Measurements from ENCODE around the gene MEGF11.

Gene MEGF11

GRCh38 chr15:65949491-65949890 lies 304.1 kb downstream of the MEGF11 start:
- H3K4me1 Mint-ChIP-seq (ENCODE audit: low read depth in 2 of 2) = peaks cover 4% of the 10 kb centered on the region in 2 donors
- no peaks in the 10 kb centered on the region for H3K9me3 Mint-ChIP-seq
- no peak overlapping the region for H3K27ac Mint-ChIP-seq
- no peak overlapping the region for H3K4me3 Mint-ChIP-seq
- peaks cover 19 to 61% of the 10 kb centered on the region in 2 donors for H3K27me3 Mint-ChIP-seq
- DNase-seq = no peak
- ATAC-seq (replicated peaks) = no peak
- peaks cover 3% of the 10 kb centered on the region for H3K36me3 Mint-ChIP-seq (ENCODE audit: insufficient read depth)

- Mint-ChIP-seq H3K27me3 (peaks cover 19 to 62% of the 10 kb centered on the region in 2 donors), H3K27ac (no peak overlapping the region), H3K36me3 (ENCODE audit: insufficient read depth) (peaks cover 3% of the 10 kb centered on the region), H3K9me3 (no peaks in the 10 kb centered on the region), H3K4me3 (no peak overlapping the region), H3K4me1 (ENCODE audit: low read depth in 2 of 2) (peaks cover 4% of the 10 kb centered on the region in 2 donors)
- DNase-seq (no peak), ATAC-seq (replicated peaks) (no peak)
Measured at GRCh38 chr15:65949011-65949410, 304.5 kb downstream of the MEGF11 start.

DNA sequence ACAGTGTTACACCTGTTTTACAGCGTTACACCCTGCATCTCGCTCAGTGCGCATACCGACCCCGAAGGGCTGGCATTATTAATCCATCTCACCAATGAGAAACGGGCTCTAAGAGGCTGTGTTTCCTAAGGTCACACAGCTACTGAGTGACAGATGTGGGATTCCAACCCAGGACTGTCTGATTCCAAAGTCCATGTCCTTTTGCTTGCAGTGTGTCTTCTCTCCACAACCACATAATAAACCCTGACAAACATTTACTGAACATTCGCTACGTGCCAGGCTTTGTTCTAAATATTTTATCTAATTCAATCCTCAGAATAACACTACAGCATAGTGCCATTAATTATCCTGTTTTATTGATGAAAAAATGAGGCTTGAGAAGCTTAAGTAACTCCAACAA lies 305.2 kb downstream of the MEGF11 start:
- H3K27ac Mint-ChIP-seq = no peak overlapping the region
- H3K4me3 Mint-ChIP-seq = no peak overlapping the region
- peaks cover 23 to 62% of the 10 kb centered on the region in 2 donors for H3K27me3 Mint-ChIP-seq
- peaks cover 4% of the 10 kb centered on the region in 2 donors for H3K4me1 Mint-ChIP-seq (ENCODE audit: low read depth in 2 of 2)
- no peak for DNase-seq
- H3K36me3 Mint-ChIP-seq (ENCODE audit: insufficient read depth) = peaks cover 3% of the 10 kb centered on the region
- no peaks in the 10 kb centered on the region for H3K9me3 Mint-ChIP-seq
- ATAC-seq (replicated peaks) = no peak

DNA sequence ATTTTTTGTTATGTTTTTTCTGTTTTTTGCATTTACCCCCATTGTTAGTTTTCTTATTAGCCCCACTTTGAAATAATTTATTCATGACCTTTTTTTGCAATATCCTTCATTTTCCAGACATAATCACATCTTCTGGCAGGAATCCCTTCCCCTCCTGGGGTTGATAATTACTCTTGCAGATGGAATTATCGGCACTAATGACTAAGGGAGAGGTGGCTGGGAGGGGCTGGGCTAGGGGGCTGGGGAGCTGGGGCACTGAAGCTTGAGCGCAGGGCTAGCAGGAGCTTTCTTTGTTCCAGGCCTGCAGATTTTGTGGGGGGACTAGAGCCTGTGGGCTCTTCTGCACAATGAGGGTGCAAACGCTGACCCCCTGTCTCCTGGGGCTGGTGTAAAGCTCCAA lies 306.5 kb downstream of the MEGF11 start:
- Mint-ChIP-seq H3K36me3 (ENCODE audit: insufficient read depth) (no peaks in the 10 kb centered on the region), H3K4me3 (no peak overlapping the region), H3K9me3 (no peaks in the 10 kb centered on the region), H3K27ac (no peak overlapping the region), H3K27me3 (peaks cover 20 to 54% of the 10 kb centered on the region in 2 donors), H3K4me1 (ENCODE audit: low read depth in 2 of 2) (peaks cover 4 to 7% of the 10 kb centered on the region in 2 donors)
- DNase-seq (no peak), ATAC-seq (replicated peaks) (no peak)

GRCh38 chr15:65945616-65946015 lies 307.9 kb downstream of the MEGF11 start:
- DNase-seq (no peak), ATAC-seq (replicated peaks) (no peak)
- no peak overlapping the region for H3K27ac Mint-ChIP-seq
- no peaks in the 10 kb centered on the region for H3K9me3 Mint-ChIP-seq
- no peak overlapping the region for H3K4me3 Mint-ChIP-seq
- H3K4me1 Mint-ChIP-seq (ENCODE audit: low read depth in 2 of 2) = peaks cover 0 to 6% of the 10 kb centered on the region in 2 donors
- H3K27me3 Mint-ChIP-seq = peaks cover 14 to 46% of the 10 kb centered on the region in 2 donors
- H3K36me3 Mint-ChIP-seq (ENCODE audit: insufficient read depth) = no peaks in the 10 kb centered on the region

- Mint-ChIP-seq H3K9me3 (no peaks in the 10 kb centered on the region), H3K27me3 (peaks cover 6 to 42% of the 10 kb centered on the region in 2 donors), H3K36me3 (ENCODE audit: insufficient read depth) (no peaks in the 10 kb centered on the region), H3K4me1 (ENCODE audit: low read depth in 2 of 2) (peaks cover 0 to 6% of the 10 kb centered on the region in 2 donors), H3K4me3 (no peak overlapping the region), H3K27ac (no peak overlapping the region)
- ATAC-seq (replicated peaks) (no peak), DNase-seq (no peak)
Measured at GRCh38 chr15:65944404-65944803, 309.1 kb downstream of the MEGF11 start.

DNA sequence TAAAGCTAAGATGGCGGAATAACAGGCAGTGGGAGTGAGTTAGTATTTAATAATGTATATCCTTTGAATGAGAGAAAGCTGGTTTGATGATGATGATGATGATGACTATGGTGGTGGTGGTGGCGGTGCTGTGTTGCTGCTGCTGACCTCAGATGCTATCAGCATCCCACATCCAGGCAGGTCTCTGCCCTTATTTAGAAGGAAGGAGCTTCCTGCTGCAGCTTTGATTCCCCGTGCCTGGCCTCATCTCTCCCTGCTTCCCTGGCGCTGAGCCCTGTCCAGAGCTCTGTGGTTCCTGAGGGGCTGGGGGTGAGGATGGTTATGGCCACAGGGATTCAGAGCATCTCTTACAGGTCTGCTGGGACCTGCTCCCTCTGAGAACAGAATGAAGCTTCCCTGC lies 311.1 kb downstream of the MEGF11 start:
- H3K4me3 Mint-ChIP-seq = no peak overlapping the region
- no peak for DNase-seq
- no peak for ATAC-seq (replicated peaks)
- peaks cover 6 to 27% of the 10 kb centered on the region in 2 donors for H3K27me3 Mint-ChIP-seq
- H3K9me3 Mint-ChIP-seq = no peaks in the 10 kb centered on the region
- H3K27ac Mint-ChIP-seq = no peak overlapping the region
- H3K4me1 Mint-ChIP-seq (ENCODE audit: low read depth in 2 of 2) = peaks cover 0 to 6% of the 10 kb centered on the region in 2 donors
- no peaks in the 10 kb centered on the region for H3K36me3 Mint-ChIP-seq (ENCODE audit: insufficient read depth)

GRCh38 chr15:65940618-65940909 lies 313.0 kb downstream of the MEGF11 start:
- Mint-ChIP-seq H3K27me3 (peaks cover 6 to 17% of the 10 kb centered on the region in 2 donors), H3K27ac (no peak overlapping the region), H3K9me3 (no peaks in the 10 kb centered on the region), H3K4me1 (ENCODE audit: low read depth in 2 of 2) (peaks cover 0 to 6% of the 10 kb centered on the region in 2 donors), H3K4me3 (no peak overlapping the region), H3K36me3 (ENCODE audit: insufficient read depth) (no peaks in the 10 kb centered on the region)
- DNase-seq (no peak), ATAC-seq (replicated peaks) (no peak)

DNA sequence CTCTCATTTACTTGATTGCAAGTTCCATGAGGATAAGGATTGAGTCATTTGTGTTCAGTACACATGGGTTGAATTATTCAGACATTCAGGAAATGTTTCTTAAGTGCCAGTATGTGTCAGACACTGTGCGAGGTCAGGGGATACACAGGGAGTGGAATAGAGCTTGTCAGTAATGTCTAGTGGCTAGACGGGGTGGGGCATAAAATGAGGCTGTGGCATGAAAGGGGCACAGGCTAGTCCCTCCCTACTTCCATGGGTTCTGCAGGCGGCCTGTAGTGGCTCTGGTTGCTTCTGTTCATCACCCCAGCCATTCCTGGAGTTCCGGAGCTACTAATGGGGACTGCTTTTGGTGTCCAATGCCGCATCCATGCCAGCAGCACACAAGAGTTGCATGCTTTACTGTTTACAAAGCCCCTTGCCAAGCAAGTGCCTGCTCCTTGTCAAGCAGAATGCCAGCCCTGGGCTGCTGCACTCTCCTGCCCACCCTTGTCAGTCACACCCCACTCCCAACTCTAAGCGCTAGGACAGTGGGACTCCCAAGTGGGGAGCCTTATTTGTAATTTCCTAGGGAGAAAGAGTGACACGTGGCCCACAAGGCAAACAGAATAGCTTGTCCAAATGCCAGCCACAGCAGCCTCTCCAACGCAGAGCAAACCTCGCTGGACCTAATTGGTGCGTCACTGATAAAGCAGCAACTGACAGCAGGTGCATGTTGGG lies 313.5 kb downstream of the MEGF11 start:
- Mint-ChIP-seq H3K9me3 (no peaks in the 10 kb centered on the region), H3K4me1 (ENCODE audit: low read depth in 2 of 2) (peaks cover 0 to 6% of the 10 kb centered on the region in 2 donors), H3K27me3 (peaks cover 6 to 17% of the 10 kb centered on the region in 2 donors), H3K4me3 (no peak overlapping the region), H3K36me3 (ENCODE audit: insufficient read depth) (no peaks in the 10 kb centered on the region), H3K27ac (no peak overlapping the region)
- DNase-seq (no peak), ATAC-seq (replicated peaks) (no peak)

DNA sequence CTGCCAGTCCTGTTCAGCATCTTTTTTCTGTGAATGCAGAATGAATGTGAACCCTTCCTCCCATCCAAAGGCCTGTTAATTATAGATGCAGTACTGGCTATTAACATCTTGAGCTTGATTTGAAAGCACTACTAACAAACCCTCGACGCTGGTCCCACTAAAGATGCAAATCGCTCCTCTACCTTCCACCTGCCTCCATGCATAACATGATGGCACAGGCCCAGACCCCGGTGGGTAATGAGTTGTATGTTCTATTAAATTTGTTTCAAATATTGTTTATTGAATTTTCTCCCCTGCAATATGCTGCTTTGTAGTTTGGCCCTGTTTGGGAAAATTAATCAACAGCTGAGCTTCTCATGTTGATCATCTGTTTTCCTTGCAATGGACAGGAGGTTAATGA lies 314.9 kb downstream of the MEGF11 start:
- Mint-ChIP-seq H3K27ac (peak overlapping the region in 1 of 2 donors; percentile 28), H3K36me3 (ENCODE audit: insufficient read depth) (no peaks in the 10 kb centered on the region), H3K9me3 (no peaks in the 10 kb centered on the region), H3K27me3 (peaks cover 5 to 9% of the 10 kb centered on the region in 2 donors), H3K4me1 (ENCODE audit: low read depth in 2 of 2) (peaks cover 0 to 6% of the 10 kb centered on the region in 2 donors), H3K4me3 (no peak overlapping the region)
- DNase-seq (no peak), ATAC-seq (replicated peaks) (no peak)

DNA sequence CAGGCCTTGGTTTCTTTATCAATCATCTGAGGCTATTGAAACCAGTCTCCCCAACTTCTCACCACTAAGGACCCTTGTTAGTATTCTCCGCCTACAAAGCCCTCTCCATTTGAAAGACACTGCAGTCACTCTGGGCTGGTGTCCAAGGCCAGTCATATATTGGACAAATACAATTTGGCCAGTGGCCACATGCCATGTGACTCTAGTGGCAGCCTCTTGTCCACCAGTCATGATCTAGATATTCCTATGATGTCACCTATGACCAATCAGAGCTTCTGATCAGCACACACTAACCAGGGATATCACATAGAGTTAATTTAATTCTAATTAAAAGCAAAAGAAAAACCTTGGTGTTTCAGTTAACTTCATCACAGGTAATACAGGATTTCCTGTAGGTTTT lies 316.1 kb downstream of the MEGF11 start:
- no peak for ATAC-seq (replicated peaks)
- DNase-seq = no peak
- H3K9me3 Mint-ChIP-seq = no peaks in the 10 kb centered on the region
- H3K27me3 Mint-ChIP-seq = peaks cover 0 to 14% of the 10 kb centered on the region in 2 donors
- no peak overlapping the region for H3K4me3 Mint-ChIP-seq
- no peak overlapping the region for H3K27ac Mint-ChIP-seq
- no peaks in the 10 kb centered on the region for H3K36me3 Mint-ChIP-seq (ENCODE audit: insufficient read depth)
- peaks cover 0 to 5% of the 10 kb centered on the region in 2 donors for H3K4me1 Mint-ChIP-seq (ENCODE audit: low read depth in 2 of 2)

- no peaks in the 10 kb centered on the region for H3K36me3 Mint-ChIP-seq (ENCODE audit: insufficient read depth)
- ATAC-seq (replicated peaks) (no peak), DNase-seq (no peak)
- no peak overlapping the region for H3K27ac Mint-ChIP-seq
- peaks cover 0 to 18% of the 10 kb centered on the region in 2 donors for H3K27me3 Mint-ChIP-seq
- H3K4me1 Mint-ChIP-seq (ENCODE audit: low read depth in 2 of 2) = peaks cover 0 to 2% of the 10 kb centered on the region in 2 donors
- no peaks in the 10 kb centered on the region for H3K9me3 Mint-ChIP-seq
- H3K4me3 Mint-ChIP-seq = no peak overlapping the region
Measured at GRCh38 chr15:65937054-65937453, 316.5 kb downstream of the MEGF11 start.

DNA sequence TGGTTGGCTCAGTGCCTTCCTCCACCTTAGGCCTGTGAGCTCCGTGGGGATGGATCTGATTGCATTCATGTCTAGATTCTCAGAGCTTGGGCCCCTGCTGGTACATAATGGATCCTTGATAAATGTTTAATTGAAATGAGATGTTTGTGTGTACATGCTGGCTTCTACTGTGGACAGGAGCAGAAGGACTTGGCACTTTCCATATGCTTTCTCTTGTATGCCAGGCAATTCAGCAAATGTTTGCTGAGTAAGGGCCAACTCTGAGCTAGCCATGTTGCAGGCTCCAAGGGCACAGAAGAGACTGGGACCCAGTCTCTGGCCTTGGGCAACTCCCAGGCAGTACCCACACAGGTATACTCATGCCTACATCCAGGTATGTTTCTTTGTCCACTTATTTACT lies 317.3 kb downstream of the MEGF11 start:
- Mint-ChIP-seq H3K27ac (no peak overlapping the region), H3K4me3 (no peak overlapping the region), H3K4me1 (ENCODE audit: low read depth in 2 of 2) (no peaks in the 10 kb centered on the region), H3K36me3 (ENCODE audit: insufficient read depth) (no peaks in the 10 kb centered on the region), H3K9me3 (no peaks in the 10 kb centered on the region), H3K27me3 (peaks cover 0 to 21% of the 10 kb centered on the region in 2 donors)
- DNase-seq (no peak), ATAC-seq (replicated peaks) (no peak)

DNA sequence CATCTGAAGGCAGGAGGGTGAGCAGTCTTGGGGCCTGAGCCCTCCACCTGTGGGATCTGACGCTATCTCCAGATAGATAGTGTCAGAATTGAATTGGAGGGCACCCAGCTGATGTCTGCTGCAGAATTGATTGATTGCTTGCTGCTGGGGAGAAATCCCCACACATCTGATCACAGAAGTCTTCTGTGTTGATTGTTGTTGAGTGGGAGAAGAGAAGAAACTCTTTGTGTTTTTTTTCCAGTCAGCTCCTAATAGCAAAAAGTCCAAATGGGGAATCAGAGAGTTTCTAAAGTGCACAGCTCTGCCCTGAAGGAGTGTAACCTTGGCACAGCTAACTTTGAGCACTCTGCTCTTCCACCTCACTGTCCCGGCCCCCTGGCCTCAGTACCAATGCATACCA lies 318.2 kb downstream of the MEGF11 start:
- H3K4me1 Mint-ChIP-seq (ENCODE audit: low read depth in 2 of 2) = no peaks in the 10 kb centered on the region
- H3K9me3 Mint-ChIP-seq = no peaks in the 10 kb centered on the region
- DNase-seq (no peak), ATAC-seq (replicated peaks) (no peak)
- peaks cover 0 to 21% of the 10 kb centered on the region in 2 donors for H3K27me3 Mint-ChIP-seq
- no peak overlapping the region for H3K27ac Mint-ChIP-seq
- no peak overlapping the region for H3K4me3 Mint-ChIP-seq
- H3K36me3 Mint-ChIP-seq (ENCODE audit: insufficient read depth) = no peaks in the 10 kb centered on the region
